SK-N-SH (cell line): ENCODE results near the gene PHC2.

Experiments used
- CHD2 ChIP-seq: fragments of 150-350 bp; IDR thresholded peaks from 2 replicates; pipeline ENCODE4 v1.6.1; 2018; ENCODE audit warnings: low read length; ENCODE audit not compliant: partially characterized antibody
- EP300 ChIP-seq, 2 experiments: IDR thresholded peaks; 2 replicates each; pipeline versions ENCODE4 v1.4.0 to v1.6.1; 2012; ENCODE audit warnings: borderline replicate concordance in 1 of 2, low read depth in 1 of 2, low read length in 1 of 2
- EZH2phosphoT487 ChIP-seq: fragments of 200-600 bp; sonication (generic); IDR thresholded peaks from 2 replicates; pipeline ENCODE4 v1.6.1; 2017; ENCODE audit warnings: low read depth, mixed run types, mild to moderate bottlenecking, antibody characterized with exemption, moderate library complexity, borderline replicate concordance
- FOXJ3 ChIP-seq: sonication (generic); formaldehyde crosslinking; IDR thresholded peaks from 2 replicates; pipeline ENCODE4 v1.5.1; 2020; ENCODE audit warnings: mild to moderate bottlenecking, missing genetic modification reagents
- NRF1 ChIP-seq: IDR thresholded peaks from 2 replicates; pipeline ENCODE4 v1.6.1; 2012; ENCODE audit warnings: low read depth, mild to moderate bottlenecking, low read length
- RCOR1 ChIP-seq: fragments of 150-350 bp; IDR thresholded peaks from 2 replicates; pipeline ENCODE4 v1.6.1; 2017; ENCODE audit warnings: antibody characterized with exemption, low read length
- RXRA ChIP-seq: IDR thresholded peaks from 2 replicates; pipeline ENCODE4 v1.4.0; 2012; ENCODE audit warnings: low read depth, mild to moderate bottlenecking, borderline replicate concordance
- SMC3 ChIP-seq: IDR thresholded peaks from 2 replicates; pipeline ENCODE4 v1.6.1; 2012; ENCODE audit warnings: low read depth, low read length, improper control_type of control experiment
- TAF1 ChIP-seq: IDR thresholded peaks from 2 replicates; pipeline ENCODE4 v1.6.1; 2012; ENCODE audit warnings: low read depth, mild to moderate bottlenecking, low read length, moderate library complexity, borderline replicate concordance
- TF ChIP-seq, protein P1 (sequence below): fragments of 200-600 bp; sonication (generic); IDR thresholded peaks from 2 replicates; pipeline ENCODE4 v1.6.1; 2017; ENCODE audit warnings: antibody characterized with exemption, mild to moderate bottlenecking, moderate library complexity
- TF ChIP-seq, protein P2 (sequence below): IDR thresholded peaks from 2 replicates; pipeline ENCODE4 v1.4.0; 2012; ENCODE audit warnings: low read depth, borderline replicate concordance
- TF ChIP-seq, protein P3 (sequence below): fragments of 150-350 bp; IDR thresholded peaks from 2 replicates; pipeline ENCODE4 v1.6.1; 2017; ENCODE audit warnings: antibody characterized with exemption, low read length, low read depth, borderline replicate concordance
- TF ChIP-seq, protein P4 (sequence below): IDR thresholded peaks from 2 replicates; pipeline ENCODE4 v1.6.1; 2012; ENCODE audit warnings: mild to moderate bottlenecking, low read depth, low read length, moderate library complexity
- TF ChIP-seq, protein P5 (sequence below): IDR thresholded peaks from 2 replicates; pipeline ENCODE4 v1.4.0; 2012; ENCODE audit warnings: low read depth

DNA sequence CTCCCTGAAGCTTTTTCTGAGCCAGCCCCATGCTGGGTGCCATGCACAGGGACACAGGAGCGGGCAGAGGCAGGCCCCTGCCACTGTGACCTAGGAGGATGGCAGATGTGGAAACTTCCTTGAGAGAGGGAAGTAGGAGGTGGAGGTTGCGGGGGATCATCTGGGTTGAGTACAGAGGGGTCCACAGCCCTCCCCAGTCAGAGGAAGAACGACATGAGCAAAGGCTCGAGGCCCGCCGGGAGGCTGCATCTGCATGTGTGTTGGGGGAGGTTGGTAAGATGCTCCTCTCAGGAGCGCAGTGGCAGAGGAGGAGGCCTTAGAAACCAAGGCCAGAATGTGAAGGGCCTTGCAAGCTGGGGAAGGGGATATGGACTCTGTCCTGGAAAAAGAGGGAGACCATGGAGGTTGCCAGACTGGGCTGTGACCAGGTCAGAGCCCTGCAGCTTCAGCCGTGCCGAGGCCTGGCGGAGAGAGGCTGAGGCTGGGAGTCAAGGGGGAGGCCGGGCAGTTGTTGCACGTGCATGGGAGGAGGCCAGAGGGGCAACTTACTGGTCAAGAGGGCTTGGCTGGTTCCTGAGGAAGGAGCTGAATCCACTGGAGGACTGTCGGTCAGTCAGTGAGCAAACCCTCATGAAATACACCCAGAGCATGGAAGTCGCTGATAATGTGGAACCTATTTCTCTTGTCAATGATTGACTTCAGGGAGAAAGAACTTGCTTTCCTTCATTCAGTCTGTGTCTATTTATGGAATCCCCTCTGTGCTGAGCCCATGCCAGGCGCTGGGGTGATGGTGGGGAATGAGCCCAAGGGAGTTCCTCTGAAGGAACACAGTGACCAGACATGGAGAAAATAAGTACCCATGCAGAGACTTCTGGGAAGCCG is 141.7 kb downstream of the PHC2 start:
- TF ChIP-seq, protein P1, sequence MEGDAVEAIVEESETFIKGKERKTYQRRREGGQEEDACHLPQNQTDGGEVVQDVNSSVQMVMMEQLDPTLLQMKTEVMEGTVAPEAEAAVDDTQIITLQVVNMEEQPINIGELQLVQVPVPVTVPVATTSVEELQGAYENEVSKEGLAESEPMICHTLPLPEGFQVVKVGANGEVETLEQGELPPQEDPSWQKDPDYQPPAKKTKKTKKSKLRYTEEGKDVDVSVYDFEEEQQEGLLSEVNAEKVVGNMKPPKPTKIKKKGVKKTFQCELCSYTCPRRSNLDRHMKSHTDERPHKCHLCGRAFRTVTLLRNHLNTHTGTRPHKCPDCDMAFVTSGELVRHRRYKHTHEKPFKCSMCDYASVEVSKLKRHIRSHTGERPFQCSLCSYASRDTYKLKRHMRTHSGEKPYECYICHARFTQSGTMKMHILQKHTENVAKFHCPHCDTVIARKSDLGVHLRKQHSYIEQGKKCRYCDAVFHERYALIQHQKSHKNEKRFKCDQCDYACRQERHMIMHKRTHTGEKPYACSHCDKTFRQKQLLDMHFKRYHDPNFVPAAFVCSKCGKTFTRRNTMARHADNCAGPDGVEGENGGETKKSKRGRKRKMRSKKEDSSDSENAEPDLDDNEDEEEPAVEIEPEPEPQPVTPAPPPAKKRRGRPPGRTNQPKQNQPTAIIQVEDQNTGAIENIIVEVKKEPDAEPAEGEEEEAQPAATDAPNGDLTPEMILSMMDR = no peak
- TF ChIP-seq EZH2phosphoT487 (no peak), CHD2 (no peak), RXRA (no peak), RCOR1 (no peak), NRF1 (no peak), FOXJ3 (CRISPR knock-in tag) (no peak), EP300 (IDR thresholded peaks at IDR 0.05; ENCODE audit: borderline replicate concordance in 1 of 2, low read depth in 1 of 2, low read length in 1 of 2) (no peak), SMC3 (no peak), TAF1 (no peak)
- TF ChIP-seq, protein P2, sequence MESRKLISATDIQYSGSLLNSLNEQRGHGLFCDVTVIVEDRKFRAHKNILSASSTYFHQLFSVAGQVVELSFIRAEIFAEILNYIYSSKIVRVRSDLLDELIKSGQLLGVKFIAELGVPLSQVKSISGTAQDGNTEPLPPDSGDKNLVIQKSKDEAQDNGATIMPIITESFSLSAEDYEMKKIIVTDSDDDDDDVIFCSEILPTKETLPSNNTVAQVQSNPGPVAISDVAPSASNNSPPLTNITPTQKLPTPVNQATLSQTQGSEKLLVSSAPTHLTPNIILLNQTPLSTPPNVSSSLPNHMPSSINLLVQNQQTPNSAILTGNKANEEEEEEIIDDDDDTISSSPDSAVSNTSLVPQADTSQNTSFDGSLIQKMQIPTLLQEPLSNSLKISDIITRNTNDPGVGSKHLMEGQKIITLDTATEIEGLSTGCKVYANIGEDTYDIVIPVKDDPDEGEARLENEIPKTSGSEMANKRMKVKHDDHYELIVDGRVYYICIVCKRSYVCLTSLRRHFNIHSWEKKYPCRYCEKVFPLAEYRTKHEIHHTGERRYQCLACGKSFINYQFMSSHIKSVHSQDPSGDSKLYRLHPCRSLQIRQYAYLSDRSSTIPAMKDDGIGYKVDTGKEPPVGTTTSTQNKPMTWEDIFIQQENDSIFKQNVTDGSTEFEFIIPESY = no peak
- TF ChIP-seq, protein P3, sequence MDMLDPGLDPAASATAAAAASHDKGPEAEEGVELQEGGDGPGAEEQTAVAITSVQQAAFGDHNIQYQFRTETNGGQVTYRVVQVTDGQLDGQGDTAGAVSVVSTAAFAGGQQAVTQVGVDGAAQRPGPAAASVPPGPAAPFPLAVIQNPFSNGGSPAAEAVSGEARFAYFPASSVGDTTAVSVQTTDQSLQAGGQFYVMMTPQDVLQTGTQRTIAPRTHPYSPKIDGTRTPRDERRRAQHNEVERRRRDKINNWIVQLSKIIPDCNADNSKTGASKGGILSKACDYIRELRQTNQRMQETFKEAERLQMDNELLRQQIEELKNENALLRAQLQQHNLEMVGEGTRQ = no peak
- TF ChIP-seq, protein P4, sequence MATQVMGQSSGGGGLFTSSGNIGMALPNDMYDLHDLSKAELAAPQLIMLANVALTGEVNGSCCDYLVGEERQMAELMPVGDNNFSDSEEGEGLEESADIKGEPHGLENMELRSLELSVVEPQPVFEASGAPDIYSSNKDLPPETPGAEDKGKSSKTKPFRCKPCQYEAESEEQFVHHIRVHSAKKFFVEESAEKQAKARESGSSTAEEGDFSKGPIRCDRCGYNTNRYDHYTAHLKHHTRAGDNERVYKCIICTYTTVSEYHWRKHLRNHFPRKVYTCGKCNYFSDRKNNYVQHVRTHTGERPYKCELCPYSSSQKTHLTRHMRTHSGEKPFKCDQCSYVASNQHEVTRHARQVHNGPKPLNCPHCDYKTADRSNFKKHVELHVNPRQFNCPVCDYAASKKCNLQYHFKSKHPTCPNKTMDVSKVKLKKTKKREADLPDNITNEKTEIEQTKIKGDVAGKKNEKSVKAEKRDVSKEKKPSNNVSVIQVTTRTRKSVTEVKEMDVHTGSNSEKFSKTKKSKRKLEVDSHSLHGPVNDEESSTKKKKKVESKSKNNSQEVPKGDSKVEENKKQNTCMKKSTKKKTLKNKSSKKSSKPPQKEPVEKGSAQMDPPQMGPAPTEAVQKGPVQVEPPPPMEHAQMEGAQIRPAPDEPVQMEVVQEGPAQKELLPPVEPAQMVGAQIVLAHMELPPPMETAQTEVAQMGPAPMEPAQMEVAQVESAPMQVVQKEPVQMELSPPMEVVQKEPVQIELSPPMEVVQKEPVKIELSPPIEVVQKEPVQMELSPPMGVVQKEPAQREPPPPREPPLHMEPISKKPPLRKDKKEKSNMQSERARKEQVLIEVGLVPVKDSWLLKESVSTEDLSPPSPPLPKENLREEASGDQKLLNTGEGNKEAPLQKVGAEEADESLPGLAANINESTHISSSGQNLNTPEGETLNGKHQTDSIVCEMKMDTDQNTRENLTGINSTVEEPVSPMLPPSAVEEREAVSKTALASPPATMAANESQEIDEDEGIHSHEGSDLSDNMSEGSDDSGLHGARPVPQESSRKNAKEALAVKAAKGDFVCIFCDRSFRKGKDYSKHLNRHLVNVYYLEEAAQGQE = no peak
- TF ChIP-seq, protein P5, sequence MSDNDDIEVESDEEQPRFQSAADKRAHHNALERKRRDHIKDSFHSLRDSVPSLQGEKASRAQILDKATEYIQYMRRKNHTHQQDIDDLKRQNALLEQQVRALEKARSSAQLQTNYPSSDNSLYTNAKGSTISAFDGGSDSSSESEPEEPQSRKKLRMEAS = no peak
